Spleen (tissue), 7 donors: ENCODE measurements around the gene DCST1.

Source experiments
- POLR2A ChIP-seq, 3 donors: fragments of 450-650 bp; IDR thresholded peaks; one replicate each; pipeline ENCODE4 v1.5.1; 2017; ENCODE audit warnings: antibody characterized with exemption in 3 of 3, mild to moderate bottlenecking in 1 of 3
- TF ChIP-seq, protein P1 (sequence below), 11 experiments: fragments of 200-600 bp in 7 of 11; fragments of 450-650 bp in 4 of 11; sonication (generic) in 4 of 11; IDR thresholded peaks in 8 of 11; conservative IDR thresholded peaks in 3 of 11; 1 replicate in 7 of 11; 2 replicates in 4 of 11; pipeline versions ENCODE4 v1.4.0 to v1.8.0; 2016 to 2021; ENCODE audit warnings: antibody characterized with exemption in 11 of 11, inconsistent platforms in 4 of 11, mild to moderate bottlenecking in 1 of 11
- donor health status: DM: no; HTN: no; CAD: no; lungs with moderate emphysema.
- donor health status: DM: no; HTN: no; CAD: no.
- donor health status: DM: no; HTN: no; CAD: no.

DNA sequence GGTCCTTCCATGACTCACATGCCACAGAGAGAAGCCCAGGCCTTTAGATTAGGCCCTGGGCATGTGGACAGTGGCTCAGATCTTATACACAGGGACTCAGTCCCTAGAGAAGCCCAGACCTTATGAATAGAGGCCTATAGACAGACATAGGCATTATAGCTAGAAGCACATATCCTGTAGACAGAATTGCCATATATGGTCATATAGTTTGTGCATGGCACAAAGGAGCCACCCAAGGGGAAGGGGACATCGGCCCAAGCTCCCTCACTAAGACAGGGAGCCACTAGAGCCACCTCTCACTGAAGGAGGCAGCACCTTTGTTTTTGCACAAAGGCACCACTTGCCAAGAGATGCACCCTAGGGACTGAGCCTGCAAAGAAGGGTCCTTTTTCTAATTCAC lies 42.7 kb downstream of the DCST1 start:
- TF ChIP-seq, protein P1, sequence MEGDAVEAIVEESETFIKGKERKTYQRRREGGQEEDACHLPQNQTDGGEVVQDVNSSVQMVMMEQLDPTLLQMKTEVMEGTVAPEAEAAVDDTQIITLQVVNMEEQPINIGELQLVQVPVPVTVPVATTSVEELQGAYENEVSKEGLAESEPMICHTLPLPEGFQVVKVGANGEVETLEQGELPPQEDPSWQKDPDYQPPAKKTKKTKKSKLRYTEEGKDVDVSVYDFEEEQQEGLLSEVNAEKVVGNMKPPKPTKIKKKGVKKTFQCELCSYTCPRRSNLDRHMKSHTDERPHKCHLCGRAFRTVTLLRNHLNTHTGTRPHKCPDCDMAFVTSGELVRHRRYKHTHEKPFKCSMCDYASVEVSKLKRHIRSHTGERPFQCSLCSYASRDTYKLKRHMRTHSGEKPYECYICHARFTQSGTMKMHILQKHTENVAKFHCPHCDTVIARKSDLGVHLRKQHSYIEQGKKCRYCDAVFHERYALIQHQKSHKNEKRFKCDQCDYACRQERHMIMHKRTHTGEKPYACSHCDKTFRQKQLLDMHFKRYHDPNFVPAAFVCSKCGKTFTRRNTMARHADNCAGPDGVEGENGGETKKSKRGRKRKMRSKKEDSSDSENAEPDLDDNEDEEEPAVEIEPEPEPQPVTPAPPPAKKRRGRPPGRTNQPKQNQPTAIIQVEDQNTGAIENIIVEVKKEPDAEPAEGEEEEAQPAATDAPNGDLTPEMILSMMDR (IDR thresholded peaks at IDR 0.05 in 8 of 11, conservative IDR thresholded peaks at IDR 0.05 in 3 of 11): no peak
- no peak for TF ChIP-seq POLR2A (IDR thresholded peaks at IDR 0.05)
